ENCODE measurements around the gene E2F4. TPM values are rescaled to one million over a fixed set of nuclear protein-coding genes. Genes with fewer than 3 reads are reported as not detected.

E2F4 gene
- total and polyA plus RNA-seq, 8 donors, result 14.8 to 61.3 (median 22.8) TPM

DNA sequence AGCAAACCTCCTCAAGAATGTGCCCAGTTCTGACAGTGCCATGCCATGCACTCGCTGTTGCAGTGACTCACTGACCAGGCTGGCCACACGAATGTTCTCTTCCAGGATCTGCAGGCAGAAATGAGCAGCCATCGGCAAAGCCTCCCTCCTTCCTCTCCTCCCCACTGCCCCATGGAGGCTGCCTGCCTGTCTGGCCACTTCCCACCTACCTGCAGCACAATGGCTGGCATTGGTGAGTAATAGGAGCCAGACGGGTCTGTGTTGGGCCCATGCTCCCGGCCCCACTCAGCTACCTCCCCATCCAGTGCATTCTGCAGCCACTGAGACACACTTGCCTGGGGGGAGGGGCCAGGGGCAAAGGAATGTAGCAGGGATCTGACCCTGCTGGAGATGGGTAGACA, 5.4 kb upstream of the E2F4 start:
- Histone ChIP-seq H3K4me3 (no peak overlapping the region), H3K36me3 (no peaks in the 10 kb centered on the region), H3K27ac (no peak overlapping the region), H3K4me1 (peaks cover 8 to 18% (median 16%) of the 10 kb centered on the region in 3 donors), H3K27me3 (no peaks in the 10 kb centered on the region), H3K9me3 (no peaks in the 10 kb centered on the region)
- intact Hi-C loops (cut with DNase I), result loop anchor here in 1 of 3 donors (10.0 kb wide), 1 partner anchor 172 kb away; no protein-coding TSS in a partner anchor
- WGBS, 2 donors, result 40 to 60% methylated on average over 5 of the region's 5 CpGs
- FAIRE-seq (no peak), ATAC-seq (no peak), DNase-seq (no peak)
- TF ChIP-seq, protein P1, sequence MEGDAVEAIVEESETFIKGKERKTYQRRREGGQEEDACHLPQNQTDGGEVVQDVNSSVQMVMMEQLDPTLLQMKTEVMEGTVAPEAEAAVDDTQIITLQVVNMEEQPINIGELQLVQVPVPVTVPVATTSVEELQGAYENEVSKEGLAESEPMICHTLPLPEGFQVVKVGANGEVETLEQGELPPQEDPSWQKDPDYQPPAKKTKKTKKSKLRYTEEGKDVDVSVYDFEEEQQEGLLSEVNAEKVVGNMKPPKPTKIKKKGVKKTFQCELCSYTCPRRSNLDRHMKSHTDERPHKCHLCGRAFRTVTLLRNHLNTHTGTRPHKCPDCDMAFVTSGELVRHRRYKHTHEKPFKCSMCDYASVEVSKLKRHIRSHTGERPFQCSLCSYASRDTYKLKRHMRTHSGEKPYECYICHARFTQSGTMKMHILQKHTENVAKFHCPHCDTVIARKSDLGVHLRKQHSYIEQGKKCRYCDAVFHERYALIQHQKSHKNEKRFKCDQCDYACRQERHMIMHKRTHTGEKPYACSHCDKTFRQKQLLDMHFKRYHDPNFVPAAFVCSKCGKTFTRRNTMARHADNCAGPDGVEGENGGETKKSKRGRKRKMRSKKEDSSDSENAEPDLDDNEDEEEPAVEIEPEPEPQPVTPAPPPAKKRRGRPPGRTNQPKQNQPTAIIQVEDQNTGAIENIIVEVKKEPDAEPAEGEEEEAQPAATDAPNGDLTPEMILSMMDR (IDR thresholded peaks at IDR 0.05), result no peak

DNA sequence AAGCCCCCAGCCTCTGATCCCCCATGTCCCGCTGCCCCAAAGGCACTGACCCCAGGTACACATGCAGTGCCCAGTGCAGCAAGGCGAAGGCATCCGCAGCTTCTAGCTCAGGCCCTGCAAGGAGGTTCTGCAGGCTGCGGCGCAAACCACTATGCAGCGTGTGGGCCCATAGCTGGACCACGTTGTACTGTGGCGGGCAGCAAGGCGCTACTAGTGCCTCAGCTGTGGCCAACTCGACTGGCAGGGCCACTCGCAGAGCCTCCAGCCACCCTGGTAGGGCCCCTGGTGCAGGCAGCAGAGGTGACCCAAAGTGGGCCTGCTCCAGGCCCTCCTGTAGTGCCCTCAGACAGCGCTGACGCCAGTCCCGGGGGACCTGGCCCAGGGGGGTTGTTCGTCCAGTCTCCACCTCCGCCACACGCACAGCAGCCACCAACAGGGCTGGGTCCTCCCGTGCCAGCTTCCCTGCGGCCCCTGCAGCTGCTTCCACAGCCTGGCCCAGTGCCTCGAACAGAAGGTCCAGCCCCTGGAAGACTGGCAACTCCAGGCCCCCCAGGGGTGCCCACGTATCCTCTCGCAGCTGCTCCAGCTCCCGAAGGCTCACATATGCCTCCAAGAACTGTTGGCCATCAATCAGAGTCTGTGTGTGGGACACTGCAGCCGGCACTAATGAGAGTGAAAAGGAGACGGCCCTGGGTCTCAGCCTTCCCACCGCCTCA, 4.6 kb upstream of the E2F4 start:
- TF ChIP-seq, protein P1 (IDR thresholded peaks at IDR 0.05), result no peak
- intact Hi-C loops (cut with DNase I), result loop anchor here in 1 of 3 donors (10.0 kb wide), 1 partner anchor 173 kb away; no protein-coding TSS in a partner anchor
- FAIRE-seq, result no peak

DNA sequence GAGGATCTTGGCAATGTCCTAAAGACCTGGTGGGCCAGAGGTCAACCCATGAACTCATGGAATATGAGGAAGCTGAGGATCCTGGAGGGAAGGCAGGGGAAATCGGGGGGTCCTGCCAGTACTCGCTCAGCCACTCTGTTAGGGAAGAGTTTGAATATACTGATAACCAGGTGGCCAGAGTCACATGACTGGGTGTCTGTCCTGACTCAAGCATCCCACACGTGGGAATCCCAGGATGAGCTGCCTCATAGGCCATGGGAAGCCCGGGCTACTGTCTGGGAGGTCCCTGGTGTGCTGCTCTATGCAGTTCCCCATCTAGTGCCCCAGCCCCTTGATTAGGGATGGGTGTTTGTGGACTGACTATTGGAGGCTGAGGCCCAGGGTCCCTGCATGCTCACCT, 3.6 kb upstream of the E2F4 start:
- 75 to 81% methylated on average over 4 of the region's 4 CpGs for WGBS, 2 donors
- H3K9me3 ChIP-seq, result no peaks in the 10 kb centered on the region
- intact Hi-C loops (cut with DNase I), result loop anchor here in 1 of 3 donors (10.0 kb wide), 1 partner anchor 174 kb away; no protein-coding TSS in a partner anchor
- H3K4me3 ChIP-seq, result no peak overlapping the region
- peaks cover 16 to 22% (median 20%) of the 10 kb centered on the region in 3 donors for H3K4me1 ChIP-seq
- TF ChIP-seq, protein P1 (IDR thresholded peaks at IDR 0.05), result no peak
- FAIRE-seq (no peak), ATAC-seq (no peak), DNase-seq (no peak)
- H3K27me3 ChIP-seq, result no peaks in the 10 kb centered on the region
- H3K36me3 ChIP-seq, result no peaks in the 10 kb centered on the region
- no peak overlapping the region for H3K27ac ChIP-seq

More for the DNA sequence above, 4.6 kb upstream of the E2F4 start:
- DNase-seq (peak in 2 of 6 donors; percentile 35 to 76), ATAC-seq (no peak)
- H3K9me3 ChIP-seq, result no peaks in the 10 kb centered on the region
- H3K27me3 ChIP-seq, result no peaks in the 10 kb centered on the region
- no peak overlapping the region for H3K27ac ChIP-seq
- no peak overlapping the region for H3K4me3 ChIP-seq
- 74 to 77% methylated on average over 26 of the region's 26 CpGs for WGBS, 2 donors
- H3K4me1 ChIP-seq, result peaks cover 10 to 20% (median 18%) of the 10 kb centered on the region in 3 donors
- no peaks in the 10 kb centered on the region for H3K36me3 ChIP-seq

DNA sequence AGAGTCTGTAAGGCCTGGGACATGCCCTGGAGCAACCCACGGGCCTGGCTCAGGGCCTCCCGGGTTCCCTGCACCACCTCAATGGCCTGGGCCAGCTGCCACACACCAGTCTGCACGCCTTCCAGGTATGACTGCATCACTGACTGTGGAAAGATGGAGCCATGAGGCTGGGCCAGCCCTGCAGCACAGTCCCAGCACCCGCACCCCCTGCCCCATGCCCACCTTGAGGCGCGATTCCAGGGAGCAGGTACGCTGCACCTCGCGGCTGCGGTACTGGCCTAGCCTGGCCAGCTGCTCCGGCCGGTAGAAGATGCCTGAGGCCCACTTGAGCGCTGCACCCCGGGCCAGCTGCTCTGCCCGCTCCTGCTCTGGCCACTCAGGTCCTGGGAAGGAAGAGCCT, 3.2 kb upstream of the E2F4 start:
- Histone ChIP-seq H3K4me1 (peaks cover 18 to 27% (median 22%) of the 10 kb centered on the region in 3 donors), H3K27me3 (no peaks in the 10 kb centered on the region), H3K27ac (no peak overlapping the region), H3K9me3 (no peaks in the 10 kb centered on the region), H3K36me3 (no peaks in the 10 kb centered on the region), H3K4me3 (no peak overlapping the region)
- no peak for FAIRE-seq
- DNase-seq, result peak in 2 of 6 donors; percentile 40 to 75
- intact Hi-C loops (cut with DNase I), result loop anchor here in 1 of 3 donors (10.0 kb wide), 1 partner anchor 174 kb away; no protein-coding TSS in a partner anchor
- no peak for ATAC-seq
- TF ChIP-seq, protein P1 (IDR thresholded peaks at IDR 0.05), result no peak
- WGBS, 2 donors, result 86 to 89% methylated on average over 15 of the region's 15 CpGs

DNA sequence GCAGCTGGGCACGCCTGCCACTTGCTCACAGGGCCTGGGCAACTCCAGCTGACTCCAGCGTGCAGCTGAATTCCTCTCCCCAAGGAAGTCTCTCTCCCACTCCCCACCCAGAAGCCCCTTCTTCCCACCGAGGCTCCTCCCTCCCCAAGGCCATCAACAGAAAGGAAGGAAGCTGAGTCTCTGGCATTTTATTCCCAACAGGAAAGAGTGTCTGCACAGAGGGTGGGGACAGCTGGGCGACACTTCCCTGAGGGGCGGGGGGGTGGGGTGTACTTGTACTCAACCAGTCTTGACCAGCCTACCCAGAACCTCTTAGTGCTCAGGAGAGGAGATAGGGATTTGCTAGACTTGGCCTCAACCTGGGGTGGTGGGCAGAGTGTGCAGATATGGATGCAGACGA, 1.9 kb upstream of the E2F4 start, which contains the start of gene EXOC3L1:
EXOC3L1 (minus strand) TSS at position 96 of the 400 bp plus-strand sequence. CDS start 460 bp downstream, outside the sequence.
- H3K4me3 ChIP-seq, result no peak within 1 kb of the TSS
- no peak for DNase-seq
- intact Hi-C loops (cut with DNase I), result no loop called here
- FAIRE-seq, result no peak
- H3K4me1 ChIP-seq, result peaks cover 16 to 22% (median 21%) of the 10 kb centered on the region in 3 donors
- no peaks in the 10 kb centered on the region for H3K27me3 ChIP-seq
- 37 to 47% methylated on average over 6 of the region's 6 CpGs for WGBS, 2 donors
- H3K9me3 ChIP-seq, result no peaks in the 10 kb centered on the region
- no peak for ATAC-seq
- peaks cover 0 to 5% (median 3%) of the 10 kb centered on the region in 3 donors for H3K36me3 ChIP-seq
- TF ChIP-seq, protein P1 (IDR thresholded peaks at IDR 0.05), result no peak
- H3K27ac ChIP-seq, result no peak within 1 kb of the TSS

Data from pancreas (tissue), 10 donors.